T-helper 17 cell (primary cell): Measurements from ENCODE around the gene TSPAN33. TPM values are rescaled to one million over a fixed set of nuclear protein-coding genes. Genes with fewer than 3 reads are reported as not detected.
A peak's percentile ranks its signal among the peaks of the same experiment; 100 is the strongest.

Experiments used
- ATAC-seq: fragments of 150-1000 bp; cut with Tn5 transposase; 2 replicates; pipeline ENCODE4 v1.10.0; 2021; ENCODE audit warnings: mild to moderate bottlenecking, moderate library complexity
- DNase-seq, 3 donors: peaks; one replicate each; pipeline versions ENCODE4 v3.0.0 to v3.0.0-alpha.2; 2020 to 2021
- H3K9me3 ChIP-seq: one replicate; pipeline ENCODE4 v1.7.0; 2013; ENCODE audit warnings: low read length, mild to moderate bottlenecking; ENCODE audit not compliant: control insufficient read depth, poor library complexity, severe bottlenecking
- H3K27ac Mint-ChIP-seq: one replicate; pipeline ENCODE4 v1.8.0; 2022; ENCODE audit warnings: mild to moderate bottlenecking, moderate library complexity, mixed read lengths
- H3K27me3 Mint-ChIP-seq: one replicate; pipeline ENCODE4 v1.8.0; 2022; ENCODE audit warnings: mixed read lengths
- H3K36me3 Mint-ChIP-seq: one replicate; pipeline ENCODE4 v1.8.0; 2022; ENCODE audit warnings: low read depth, mixed read lengths
- H3K4me1 Mint-ChIP-seq: one replicate; pipeline ENCODE4 v1.8.0; 2022; ENCODE audit warnings: mild to moderate bottlenecking, mixed read lengths
- H3K4me3 Mint-ChIP-seq: one replicate; pipeline ENCODE4 v1.8.0; 2022; ENCODE audit warnings: mild to moderate bottlenecking, moderate library complexity, mixed read lengths
- total RNA-seq, 4 donors: library from RNA in 2 of 4; stranded (reverse) in 2 of 4; gene quantifications; one replicate each; pipeline ENCODE4 v1.2.3 and lab custom pipeline; 2022 to 2026

The TSPAN33 gene
- total RNA-seq = 10 to 100 TPM in 1 of 2 donors, 1 to 10 TPM in 1; 3.8 to 68.8 TPM
- total RNA-seq (lab: John Stamatoyannopoulos, UW) = 0.23 to 0.53 reads per million in 2 donors

GRCh38 chr7:129144095-129144833, at the start of gene TSPAN33:
Gene TSPAN33, plus strand, starts transcription at chr7:129144707. Its CDS starts 274 bp downstream, at chr7:129144981.
- no peaks in the 10 kb centered on the region for H3K9me3 ChIP-seq
- peak; percentile 27 to 40 (median 32) for DNase-seq
- peak; percentile 88 for ATAC-seq
- Mint-ChIP-seq H3K27me3 (peaks cover 60% of the 10 kb centered on the region), H3K36me3 (no peaks in the 10 kb centered on the region), H3K4me3 (peak within 1 kb of the TSS; percentile 93), H3K4me1 (peaks cover 15% of the 10 kb centered on the region), H3K27ac (no peak within 1 kb of the TSS)

GRCh38 chr7:129095258-129095657, 49.2 kb upstream of the TSPAN33 start:
- H3K4me3 Mint-ChIP-seq = peak overlapping the region; percentile 12
- H3K27ac Mint-ChIP-seq = peak overlapping the region; percentile 84

GRCh38 chr7:129098409-129099084, 46.0 kb upstream of the TSPAN33 start:
- Mint-ChIP-seq H3K27me3 (no peaks in the 10 kb centered on the region), H3K27ac (no peak overlapping the region), H3K4me1 (peaks cover 15% of the 10 kb centered on the region), H3K4me3 (no peak overlapping the region), H3K36me3 (no peaks in the 10 kb centered on the region)
- ATAC-seq (no peak), DNase-seq (no peak)
- no peaks in the 10 kb centered on the region for H3K9me3 ChIP-seq

More at GRCh38 chr7:129095258-129095657, 49.2 kb upstream of the TSPAN33 start:
- no peaks in the 10 kb centered on the region for H3K9me3 ChIP-seq
- Mint-ChIP-seq H3K27me3 (no peaks in the 10 kb centered on the region), H3K4me1 (peaks cover 15% of the 10 kb centered on the region), H3K36me3 (no peaks in the 10 kb centered on the region)
- ATAC-seq = peak; percentile 83
- no peak for DNase-seq

DNA sequence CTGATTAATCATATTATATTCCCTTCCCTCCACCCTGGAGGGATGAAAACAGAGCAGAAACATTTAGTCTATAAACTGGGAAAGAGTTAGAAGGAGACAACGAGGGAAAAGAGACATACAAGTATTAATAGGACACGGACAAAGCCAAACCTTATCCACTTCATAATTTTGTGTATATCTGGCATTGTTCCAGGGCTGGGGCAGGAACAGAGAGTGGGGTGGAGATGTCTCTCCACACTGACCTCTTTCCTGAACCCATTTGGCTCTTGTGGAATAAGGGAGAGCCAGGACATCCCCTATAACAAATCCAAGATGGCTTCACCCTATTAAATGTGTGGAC, 43.7 kb upstream of the TSPAN33 start:
- no peaks in the 10 kb centered on the region for H3K36me3 Mint-ChIP-seq
- DNase-seq (no peak), ATAC-seq (no peak)
- no peak overlapping the region for H3K27ac Mint-ChIP-seq
- peaks cover 8% of the 10 kb centered on the region for H3K4me1 Mint-ChIP-seq
- no peaks in the 10 kb centered on the region for H3K27me3 Mint-ChIP-seq
- no peaks in the 10 kb centered on the region for H3K9me3 ChIP-seq
- no peak overlapping the region for H3K4me3 Mint-ChIP-seq

DNA sequence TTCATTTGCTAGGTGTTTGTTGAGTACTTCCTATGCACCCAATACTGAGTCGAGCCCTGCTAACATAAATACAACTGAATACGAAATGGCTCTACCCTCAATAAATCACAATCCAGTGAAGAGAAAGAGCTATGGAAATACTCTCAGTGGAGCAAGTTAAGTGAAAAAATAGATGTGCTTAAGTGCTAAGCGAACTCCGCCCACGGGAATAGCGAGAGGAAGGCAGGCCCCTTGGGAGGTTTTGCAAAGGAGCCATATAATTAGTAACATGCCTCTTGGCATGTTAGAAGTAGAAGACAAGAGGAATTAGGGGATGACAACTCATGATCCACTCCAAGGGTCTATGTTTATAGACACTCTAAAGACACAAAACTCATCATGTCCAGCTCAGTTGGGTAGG, 42.8 kb upstream of the TSPAN33 start:
- H3K4me1 Mint-ChIP-seq = peaks cover 5% of the 10 kb centered on the region
- ATAC-seq (no peak), DNase-seq (no peak)
- no peaks in the 10 kb centered on the region for H3K27me3 Mint-ChIP-seq
- no peaks in the 10 kb centered on the region for H3K9me3 ChIP-seq
- no peak overlapping the region for H3K27ac Mint-ChIP-seq
- no peaks in the 10 kb centered on the region for H3K36me3 Mint-ChIP-seq
- no peak overlapping the region for H3K4me3 Mint-ChIP-seq

GRCh38 chr7:129103561-129104324, 40.8 kb upstream of the TSPAN33 start:
- H3K27me3 Mint-ChIP-seq = peaks cover 7% of the 10 kb centered on the region
- H3K9me3 ChIP-seq = no peaks in the 10 kb centered on the region
- no peak for ATAC-seq
- H3K4me3 Mint-ChIP-seq = no peak overlapping the region
- H3K27ac Mint-ChIP-seq = peak overlapping the region; percentile 32
- DNase-seq = no peak
- H3K4me1 Mint-ChIP-seq = peaks cover 5% of the 10 kb centered on the region
- H3K36me3 Mint-ChIP-seq = no peaks in the 10 kb centered on the region

GRCh38 chr7:129108581-129108980, 35.9 kb upstream of the TSPAN33 start:
- Mint-ChIP-seq H3K36me3 (no peaks in the 10 kb centered on the region), H3K4me3 (no peak overlapping the region), H3K4me1 (no peaks in the 10 kb centered on the region), H3K27ac (no peak overlapping the region), H3K27me3 (peaks cover 7% of the 10 kb centered on the region)
- DNase-seq (no peak), ATAC-seq (no peak)
- no peaks in the 10 kb centered on the region for H3K9me3 ChIP-seq

GRCh38 chr7:129110258-129110981, 34.1 kb upstream of the TSPAN33 start:
- ATAC-seq (no peak), DNase-seq (no peak)
- Mint-ChIP-seq H3K27me3 (peaks cover 17% of the 10 kb centered on the region), H3K27ac (no peak overlapping the region), H3K4me3 (no peak overlapping the region), H3K4me1 (no peaks in the 10 kb centered on the region), H3K36me3 (no peaks in the 10 kb centered on the region)
- no peaks in the 10 kb centered on the region for H3K9me3 ChIP-seq

GRCh38 chr7:129110982-129111376, 33.5 kb upstream of the TSPAN33 start:
- no peaks in the 10 kb centered on the region for H3K9me3 ChIP-seq
- DNase-seq (no peak), ATAC-seq (no peak)
- Mint-ChIP-seq H3K27ac (no peak overlapping the region), H3K4me3 (no peak overlapping the region), H3K36me3 (no peaks in the 10 kb centered on the region), H3K27me3 (peaks cover 17% of the 10 kb centered on the region), H3K4me1 (no peaks in the 10 kb centered on the region)

DNA sequence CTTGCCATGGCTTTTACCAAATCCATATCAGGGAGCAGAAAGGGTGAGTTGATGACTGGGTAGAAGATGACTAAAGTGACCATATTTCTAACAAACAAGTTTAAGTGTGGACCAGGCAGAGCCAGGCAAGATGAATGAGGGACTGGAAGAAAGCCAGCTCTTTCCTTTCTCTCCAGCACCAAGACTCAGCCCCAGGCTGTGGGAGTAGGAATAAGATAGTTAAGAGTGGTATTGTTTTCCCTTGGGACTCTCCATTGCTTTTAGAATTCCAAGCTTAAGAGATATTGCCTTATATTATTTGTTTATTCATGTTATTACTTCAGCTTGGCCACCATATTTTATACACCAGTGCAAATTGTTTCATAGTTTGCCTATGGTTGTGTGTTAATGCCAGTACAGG, 28.8 kb upstream of the TSPAN33 start:
- Mint-ChIP-seq H3K27ac (no peak overlapping the region), H3K27me3 (peaks cover 31% of the 10 kb centered on the region), H3K36me3 (peaks cover 7% of the 10 kb centered on the region), H3K4me3 (no peak overlapping the region), H3K4me1 (no peaks in the 10 kb centered on the region)
- DNase-seq = no peak
- ATAC-seq = no peak
- peaks cover 3% of the 10 kb centered on the region for H3K9me3 ChIP-seq

DNA sequence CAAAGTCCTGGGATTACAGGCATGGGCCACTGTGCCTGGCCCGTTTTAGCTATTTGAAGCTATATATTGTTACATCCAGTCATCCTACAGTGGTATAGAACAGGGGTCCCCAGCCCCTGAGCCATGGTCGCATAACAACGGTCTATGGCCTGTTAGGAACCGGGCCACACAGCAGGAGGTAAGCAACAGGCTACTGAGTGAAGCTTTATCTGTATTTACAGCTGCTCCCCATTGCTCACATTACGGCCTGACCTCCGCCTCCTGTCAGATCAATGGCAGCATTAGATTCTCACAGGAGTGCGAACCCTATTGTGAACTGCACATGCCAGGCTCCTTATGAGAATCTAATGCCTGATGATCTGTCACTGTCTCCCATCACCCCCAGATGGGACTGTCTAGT, 26.3 kb upstream of the TSPAN33 start:
- peaks cover 7% of the 10 kb centered on the region for H3K36me3 Mint-ChIP-seq
- H3K9me3 ChIP-seq = peaks cover 3% of the 10 kb centered on the region
- no peaks in the 10 kb centered on the region for H3K4me1 Mint-ChIP-seq
- peaks cover 31% of the 10 kb centered on the region for H3K27me3 Mint-ChIP-seq
- H3K4me3 Mint-ChIP-seq = no peak overlapping the region
- DNase-seq = no peak
- ATAC-seq = no peak
- H3K27ac Mint-ChIP-seq = no peak overlapping the region

DNA sequence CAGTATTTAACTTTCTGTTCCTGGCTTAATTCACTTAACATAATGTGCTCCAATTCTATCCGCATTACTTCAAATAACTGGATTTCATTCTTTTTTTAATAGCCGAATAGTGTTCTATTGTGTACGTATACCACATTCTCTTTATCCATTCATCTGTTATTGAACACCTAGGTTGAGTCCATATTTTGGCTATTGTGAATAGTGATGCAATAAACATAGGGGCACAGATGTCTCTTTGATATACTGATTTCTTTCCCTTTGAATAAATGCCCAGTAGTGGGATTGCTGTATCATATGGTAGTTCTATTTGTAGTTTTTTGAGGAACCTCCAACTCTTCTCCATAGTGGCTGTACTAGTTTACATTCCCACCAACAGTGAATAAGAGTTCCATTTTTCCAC, 25.5 kb upstream of the TSPAN33 start:
- Mint-ChIP-seq H3K27me3 (peaks cover 27% of the 10 kb centered on the region), H3K4me3 (no peak overlapping the region), H3K4me1 (no peaks in the 10 kb centered on the region), H3K27ac (no peak overlapping the region), H3K36me3 (peaks cover 7% of the 10 kb centered on the region)
- no peak for DNase-seq
- ATAC-seq = no peak
- peaks cover 3% of the 10 kb centered on the region for H3K9me3 ChIP-seq
